PFSK-1 (cell line): ENCODE measurements around the gene ACP5.

Experiments used
- FOXP2 ChIP-seq: optimal IDR thresholded peaks from 2 replicates; pipeline ENCODE3; 2011; ENCODE audit warnings: borderline replicate concordance, control low read depth, inconsistent platforms; ENCODE audit not compliant: insufficient read depth; ENCODE audit errors: extremely low read length, extremely low read depth
- POLR2AphosphoS5 ChIP-seq: IDR thresholded peaks from 2 replicates; pipeline ENCODE4 v1.6.1; 2012; ENCODE audit warnings: low read depth, mild to moderate bottlenecking, control low read depth, low read length, moderate library complexity
- SIN3A ChIP-seq: IDR thresholded peaks from 2 replicates; pipeline ENCODE4 v1.6.1; 2012; ENCODE audit warnings: mild to moderate bottlenecking, low read length, moderate library complexity, borderline replicate concordance; ENCODE audit not compliant: insufficient read depth
- TAF1 ChIP-seq: IDR thresholded peaks from 2 replicates; pipeline ENCODE4 v1.6.1; 2012; ENCODE audit warnings: low read length, control low read depth, borderline replicate concordance; ENCODE audit not compliant: insufficient read depth
- TF ChIP-seq, protein P1 (sequence below), 2 experiments: IDR thresholded peaks; 2 replicates each; pipeline versions ENCODE4 v1.6.1 to v1.8.0; 2011 to 2012; ENCODE audit warnings: low read depth in 2 of 2, low read length in 2 of 2, control low read depth in 1 of 2, inconsistent platforms in 1 of 2, mild to moderate bottlenecking in 1 of 2, moderate library complexity in 1 of 2; ENCODE audit not compliant: insufficient read depth in 1 of 2

- TF ChIP-seq, protein P1, sequence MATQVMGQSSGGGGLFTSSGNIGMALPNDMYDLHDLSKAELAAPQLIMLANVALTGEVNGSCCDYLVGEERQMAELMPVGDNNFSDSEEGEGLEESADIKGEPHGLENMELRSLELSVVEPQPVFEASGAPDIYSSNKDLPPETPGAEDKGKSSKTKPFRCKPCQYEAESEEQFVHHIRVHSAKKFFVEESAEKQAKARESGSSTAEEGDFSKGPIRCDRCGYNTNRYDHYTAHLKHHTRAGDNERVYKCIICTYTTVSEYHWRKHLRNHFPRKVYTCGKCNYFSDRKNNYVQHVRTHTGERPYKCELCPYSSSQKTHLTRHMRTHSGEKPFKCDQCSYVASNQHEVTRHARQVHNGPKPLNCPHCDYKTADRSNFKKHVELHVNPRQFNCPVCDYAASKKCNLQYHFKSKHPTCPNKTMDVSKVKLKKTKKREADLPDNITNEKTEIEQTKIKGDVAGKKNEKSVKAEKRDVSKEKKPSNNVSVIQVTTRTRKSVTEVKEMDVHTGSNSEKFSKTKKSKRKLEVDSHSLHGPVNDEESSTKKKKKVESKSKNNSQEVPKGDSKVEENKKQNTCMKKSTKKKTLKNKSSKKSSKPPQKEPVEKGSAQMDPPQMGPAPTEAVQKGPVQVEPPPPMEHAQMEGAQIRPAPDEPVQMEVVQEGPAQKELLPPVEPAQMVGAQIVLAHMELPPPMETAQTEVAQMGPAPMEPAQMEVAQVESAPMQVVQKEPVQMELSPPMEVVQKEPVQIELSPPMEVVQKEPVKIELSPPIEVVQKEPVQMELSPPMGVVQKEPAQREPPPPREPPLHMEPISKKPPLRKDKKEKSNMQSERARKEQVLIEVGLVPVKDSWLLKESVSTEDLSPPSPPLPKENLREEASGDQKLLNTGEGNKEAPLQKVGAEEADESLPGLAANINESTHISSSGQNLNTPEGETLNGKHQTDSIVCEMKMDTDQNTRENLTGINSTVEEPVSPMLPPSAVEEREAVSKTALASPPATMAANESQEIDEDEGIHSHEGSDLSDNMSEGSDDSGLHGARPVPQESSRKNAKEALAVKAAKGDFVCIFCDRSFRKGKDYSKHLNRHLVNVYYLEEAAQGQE (IDR thresholded peaks at IDR 0.05; ENCODE audit: insufficient read depth in 1 of 2, low read depth in 2 of 2, low read length in 2 of 2): no peak
- TF ChIP-seq TAF1: no peak
- no peak for TF ChIP-seq POLR2AphosphoS5
- TF ChIP-seq FOXP2: no peak
- TF ChIP-seq SIN3A: no peak
Measured at GRCh38 chr19:11550265-11550664, 27.2 kb downstream of the ACP5 start.
